ENCODE measurements around the gene OMP. TPM values are rescaled to one million over a fixed set of nuclear protein-coding genes. Genes with fewer than 3 reads are reported as not detected.
"Not testable (repeated sequence)": the region's sequence is repeated elsewhere in the genome, so short reads cannot be mapped to it uniquely, and the experiment has no call there.

Gene OMP
- total and polyA plus RNA-seq, 2 of the 4 experiments (the other 2 are of a cell fraction) = 0.27 TPM; not detected in 1

- H3K4me1 ChIP-seq (ENCODE audit: control insufficient read depth, insufficient read depth, low read length); H3K9ac ChIP-seq (ENCODE audit: low read depth, low read length); H3K79me1 ChIP-seq (ENCODE audit: low read depth in 1 of 2, low read length in 2 of 2); dilution Hi-C loops (cut with HindIII; ENCODE audit: low sequenced_read_pairs, unreplicated experiment); H2BK5ac ChIP-seq (ENCODE audit: low read depth, low read length, poor library complexity, severe bottlenecking); H3K4me3 ChIP-seq (ENCODE audit: insufficient read depth, low read depth, low read length); in situ Hi-C loops (cut with MboI; ENCODE audit: low sequenced_read_pairs); BruUV-seq (replicated peaks); H3K9me3 ChIP-seq (ENCODE audit: control insufficient read depth, insufficient read depth, low read length); H3K23ac ChIP-seq (ENCODE audit: low read depth, low read length); H4K5ac ChIP-seq (ENCODE audit: low read depth, low read length); H3K36me3 ChIP-seq (ENCODE audit: control insufficient read depth, insufficient read depth, low read length); H2BK20ac ChIP-seq (ENCODE audit: low read depth, low read length); H4K20me1 ChIP-seq (ENCODE audit: insufficient read depth, low read length); H3K9me1 ChIP-seq (ENCODE audit: insufficient read depth, low read length); H3K4ac ChIP-seq (ENCODE audit: low read depth, low read length); POLR2A ChIA-PET (ENCODE audit: unreplicated experiment); H3K27ac ChIP-seq (ENCODE audit: insufficient read depth, low read length); H2AK5ac ChIP-seq (ENCODE audit: low read depth, low read length); DNase-seq; H2BK120ac ChIP-seq (ENCODE audit: low read depth, low read length); H2AFZ ChIP-seq (replicated peaks; ENCODE audit: low read length, poor library complexity); H4K8ac ChIP-seq (ENCODE audit: low read depth in 2 of 2, low read length in 2 of 2); H2AK9ac ChIP-seq (replicated peaks; ENCODE audit: low read depth, low read length, poor library complexity); ATAC-seq (ENCODE audit: low read depth); H3K4me2 ChIP-seq (ENCODE audit: low read depth, low read length); intact Hi-C loops (cut with micrococcal nuclease); H4K91ac ChIP-seq (ENCODE audit: insufficient read depth, low read depth, low read length); H3K56ac ChIP-seq (ENCODE audit: extremely low read depth, insufficient read depth, low read length); H2BK15ac ChIP-seq (ENCODE audit: low read depth, low read length); H3K18ac ChIP-seq (ENCODE audit: low read depth, low read length); H3K14ac ChIP-seq (replicated peaks; ENCODE audit: low read depth, low read length): not testable (repeated sequence)
- CTCF ChIA-PET = interaction anchor here (0.6 kb wide), 1 partner anchor 30 kb away, joined by 3 read pairs; no protein-coding TSS in a partner anchor
- peaks cover 10% of the 10 kb centered on the region for H3K27me3 ChIP-seq (ENCODE audit: control insufficient read depth, insufficient read depth, low read length)
- WGBS, 2 experiments (ENCODE audit: extremely low coverage in 2 of 2, insufficient read length in 1 of 2) = no CpG with 5 or more reads among the region's 4 CpGs
Observed at GRCh38 chr11:77061258-77061657, 41.4 kb upstream of the OMP start.

Data from IMR-90 (cell line).